Measurements from ENCODE around the gene TYROBP.
A peak's percentile ranks its signal among the peaks of the same experiment; 100 is the strongest.

TYROBP gene

GRCh38 chr19:35907377-35907745, 734 bp downstream of the TYROBP start:
- H3K9ac ChIP-seq (ENCODE audit: low read depth, low read length): no peak overlapping the region
- H4K20me1 ChIP-seq (ENCODE audit: insufficient read depth, low read length): no peaks in the 10 kb centered on the region
- H3K79me2 ChIP-seq (ENCODE audit: insufficient read depth, low read length): no peaks in the 10 kb centered on the region
- H3K9me3 ChIP-seq (ENCODE audit: insufficient read depth, low read length, severe bottlenecking): no peaks in the 10 kb centered on the region
- H3K36me3 ChIP-seq (ENCODE audit: insufficient read depth, low read length): no peaks in the 10 kb centered on the region
- DNase-seq (no peak), ATAC-seq (ENCODE audit: insufficient read depth, low read depth) (no peak)
- H2AFZ ChIP-seq (ENCODE audit: low read depth, low read length): no peak overlapping the region
- H3K4me1 ChIP-seq (ENCODE audit: insufficient read depth, low read length): peaks cover 29% of the 10 kb centered on the region
- TF ChIP-seq, protein P1, sequence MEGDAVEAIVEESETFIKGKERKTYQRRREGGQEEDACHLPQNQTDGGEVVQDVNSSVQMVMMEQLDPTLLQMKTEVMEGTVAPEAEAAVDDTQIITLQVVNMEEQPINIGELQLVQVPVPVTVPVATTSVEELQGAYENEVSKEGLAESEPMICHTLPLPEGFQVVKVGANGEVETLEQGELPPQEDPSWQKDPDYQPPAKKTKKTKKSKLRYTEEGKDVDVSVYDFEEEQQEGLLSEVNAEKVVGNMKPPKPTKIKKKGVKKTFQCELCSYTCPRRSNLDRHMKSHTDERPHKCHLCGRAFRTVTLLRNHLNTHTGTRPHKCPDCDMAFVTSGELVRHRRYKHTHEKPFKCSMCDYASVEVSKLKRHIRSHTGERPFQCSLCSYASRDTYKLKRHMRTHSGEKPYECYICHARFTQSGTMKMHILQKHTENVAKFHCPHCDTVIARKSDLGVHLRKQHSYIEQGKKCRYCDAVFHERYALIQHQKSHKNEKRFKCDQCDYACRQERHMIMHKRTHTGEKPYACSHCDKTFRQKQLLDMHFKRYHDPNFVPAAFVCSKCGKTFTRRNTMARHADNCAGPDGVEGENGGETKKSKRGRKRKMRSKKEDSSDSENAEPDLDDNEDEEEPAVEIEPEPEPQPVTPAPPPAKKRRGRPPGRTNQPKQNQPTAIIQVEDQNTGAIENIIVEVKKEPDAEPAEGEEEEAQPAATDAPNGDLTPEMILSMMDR (IDR thresholded peaks at IDR 0.05; ENCODE audit: borderline replicate concordance, extremely low read depth, low read length, poor library complexity, severe bottlenecking): no peak
- TF ChIP-seq EZH2 (IDR thresholded peaks at IDR 0.05; ENCODE audit: borderline replicate concordance, low read depth, low read length, severe bottlenecking): no peak
- H3K27ac ChIP-seq (ENCODE audit: low read length): no peak overlapping the region
- H3K4me3 ChIP-seq (ENCODE audit: low read depth in 1 of 2, low read length in 2 of 2): no peak overlapping the region
- H3K4me2 ChIP-seq (ENCODE audit: insufficient read depth, low read length): no peak overlapping the region
- no peaks in the 10 kb centered on the region for H3K27me3 ChIP-seq (ENCODE audit: insufficient read depth, low read length, poor library complexity)

DNA sequence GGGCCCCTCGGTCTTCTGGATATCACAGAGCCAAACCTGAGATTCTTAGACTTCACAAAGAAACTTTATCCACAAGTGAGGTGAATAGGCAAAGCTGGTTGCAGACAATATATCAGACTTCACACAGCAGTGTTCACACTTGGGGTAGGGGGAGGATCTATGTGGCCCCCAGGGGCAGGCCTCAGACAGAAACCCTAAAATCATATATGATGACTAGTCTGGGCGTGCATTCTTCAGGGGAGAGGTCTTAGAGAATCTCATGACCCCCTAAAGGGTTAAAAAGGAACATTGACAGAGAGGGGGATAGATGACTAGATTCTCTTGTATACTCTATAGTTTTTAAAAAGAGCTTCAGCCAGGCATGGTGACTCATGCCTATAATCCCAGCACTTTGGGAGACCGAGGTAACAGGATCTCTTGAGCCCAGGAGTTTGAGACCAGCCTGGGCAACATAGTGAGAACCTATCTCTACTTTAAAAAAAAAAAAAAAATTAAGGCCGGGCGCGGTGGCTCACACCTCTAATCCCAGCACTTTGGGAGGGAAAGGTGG, 2.8 kb downstream of the TYROBP start:
- Histone ChIP-seq H3K9me3 (ENCODE audit: insufficient read depth, low read length, severe bottlenecking) (no peaks in the 10 kb centered on the region), H2AFZ (ENCODE audit: low read depth, low read length) (no peak overlapping the region), H3K27me3 (ENCODE audit: insufficient read depth, low read length, poor library complexity) (no peaks in the 10 kb centered on the region), H3K79me2 (ENCODE audit: insufficient read depth, low read length) (no peaks in the 10 kb centered on the region), H3K4me1 (ENCODE audit: insufficient read depth, low read length) (peaks cover 50% of the 10 kb centered on the region), H3K4me2 (ENCODE audit: insufficient read depth, low read length) (no peak overlapping the region), H4K20me1 (ENCODE audit: insufficient read depth, low read length) (no peaks in the 10 kb centered on the region), H3K4me3 (ENCODE audit: low read depth in 1 of 2, low read length in 2 of 2) (no peak overlapping the region), H3K9ac (ENCODE audit: low read depth, low read length) (no peak overlapping the region), H3K36me3 (ENCODE audit: insufficient read depth, low read length) (no peaks in the 10 kb centered on the region), H3K27ac (ENCODE audit: low read length) (no peak overlapping the region)
- no peak for DNase-seq
- no peak for ATAC-seq (ENCODE audit: insufficient read depth, low read depth)
- no peak for TF ChIP-seq EZH2 (IDR thresholded peaks at IDR 0.05; ENCODE audit: borderline replicate concordance, low read depth, low read length, severe bottlenecking)
- TF ChIP-seq, protein P1 (IDR thresholded peaks at IDR 0.05; ENCODE audit: borderline replicate concordance, extremely low read depth, low read length, poor library complexity, severe bottlenecking): no peak

DNA sequence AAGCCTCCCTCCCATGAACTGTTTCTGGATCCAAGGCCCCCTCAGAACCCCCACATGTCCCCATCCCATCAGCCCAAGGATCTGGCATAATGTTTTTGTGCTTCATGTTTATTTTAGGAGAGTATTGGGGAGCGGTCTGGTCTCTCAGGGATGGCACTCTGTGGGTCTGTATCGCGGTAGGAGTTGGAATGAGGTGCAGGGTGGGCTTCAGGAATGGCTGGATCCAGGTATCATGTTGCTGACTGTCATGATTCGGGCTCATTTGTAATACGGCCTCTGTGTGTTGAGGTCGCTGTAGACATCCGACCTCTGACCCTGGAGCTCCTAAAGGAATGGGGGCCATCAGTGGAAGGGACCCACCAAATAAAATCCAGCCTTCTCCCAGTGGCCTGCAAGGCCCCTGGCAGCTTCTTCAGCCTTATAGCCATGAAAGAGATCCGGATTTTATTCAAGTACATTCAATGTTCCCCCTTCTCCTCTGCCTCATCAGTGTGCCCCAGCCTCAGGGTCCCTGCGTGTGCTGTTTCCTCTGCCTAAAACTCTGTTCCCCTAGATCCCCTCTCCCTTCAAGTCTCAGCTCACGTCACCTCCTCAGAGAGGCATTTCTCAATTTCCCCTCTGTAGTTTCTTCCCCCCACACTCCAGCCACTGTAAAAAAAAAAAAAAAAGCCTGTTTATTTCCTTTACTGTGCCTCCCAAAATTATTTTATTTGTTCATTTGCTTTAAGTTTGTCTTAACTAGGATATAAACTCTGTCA, 3.6 kb downstream of the TYROBP start:
- Histone ChIP-seq H2AFZ (ENCODE audit: low read depth, low read length) (no peak overlapping the region), H4K20me1 (ENCODE audit: insufficient read depth, low read length) (no peaks in the 10 kb centered on the region), H3K79me2 (ENCODE audit: insufficient read depth, low read length) (peaks cover 7% of the 10 kb centered on the region; the same call in 1 of the 2 replicates), H3K27ac (ENCODE audit: low read length) (no peak overlapping the region), H3K4me1 (ENCODE audit: insufficient read depth, low read length) (peaks cover 51% of the 10 kb centered on the region), H3K4me2 (ENCODE audit: insufficient read depth, low read length) (peak overlapping the region; percentile 64), H3K9ac (ENCODE audit: low read depth, low read length) (no peak overlapping the region), H3K36me3 (ENCODE audit: insufficient read depth, low read length) (no peaks in the 10 kb centered on the region), H3K27me3 (ENCODE audit: insufficient read depth, low read length, poor library complexity) (no peaks in the 10 kb centered on the region), H3K9me3 (ENCODE audit: insufficient read depth, low read length, severe bottlenecking) (no peaks in the 10 kb centered on the region), H3K4me3 (ENCODE audit: low read depth in 1 of 2, low read length in 2 of 2) (no peak overlapping the region)
- TF ChIP-seq, protein P1 (IDR thresholded peaks at IDR 0.05; ENCODE audit: borderline replicate concordance, extremely low read depth, low read length, poor library complexity, severe bottlenecking): no peak
- no peak for TF ChIP-seq EZH2 (IDR thresholded peaks at IDR 0.05; ENCODE audit: borderline replicate concordance, low read depth, low read length, severe bottlenecking)
- ATAC-seq (ENCODE audit: insufficient read depth, low read depth): no peak
- no peak for DNase-seq
